GM18498 (cell line): ENCODE results near the gene DNAJA4.

Source experiments
- ATAC-seq: cut with Tn5 transposase; IDR thresholded peaks from one replicate; pipeline ENCODE4 v1.9.1; 2021; ENCODE audit warnings: mild to moderate bottlenecking, moderate library complexity; ENCODE audit not compliant: unreplicated experiment

DNAJA4 gene

GRCh38 chr15:78264304-78265136 lies at the start of gene DNAJA4:
Gene DNAJA4, plus strand, starts transcription at chr15:78264562. Its CDS starts 202 bp downstream, at chr15:78264764.
- no peak for ATAC-seq

GRCh38 chr15:78216276-78217104 lies 47.9 kb upstream of the DNAJA4 start:
- ATAC-seq, result no peak

- ATAC-seq, result no peak
Observed at GRCh38 chr15:78220713-78221112, 43.6 kb upstream of the DNAJA4 start.

- ATAC-seq, result no peak
Observed at GRCh38 chr15:78222745-78223395, 41.5 kb upstream of the DNAJA4 start.

GRCh38 chr15:78223396-78224022 lies 40.9 kb upstream of the DNAJA4 start:
- ATAC-seq, result no peak

GRCh38 chr15:78224023-78224411 lies 40.3 kb upstream of the DNAJA4 start:
- no peak for ATAC-seq

- ATAC-seq, result peak; percentile 65
Observed at GRCh38 chr15:78225783-78226541, 38.4 kb upstream of the DNAJA4 start.

GRCh38 chr15:78228356-78228996 lies 35.9 kb upstream of the DNAJA4 start:
- ATAC-seq, result no peak

GRCh38 chr15:78229431-78230406 lies 34.6 kb upstream of the DNAJA4 start:
- ATAC-seq, result no peak

- ATAC-seq, result no peak
Observed at GRCh38 chr15:78232951-78233350, 31.4 kb upstream of the DNAJA4 start.

- no peak for ATAC-seq
Observed at GRCh38 chr15:78233496-78233895, 30.9 kb upstream of the DNAJA4 start.

GRCh38 chr15:78234515-78235040 lies 29.8 kb upstream of the DNAJA4 start, which contains the start of gene ACSBG1:
Gene ACSBG1, minus strand, starts transcription at chr15:78234565. Its CDS starts 64 bp downstream, at chr15:78234501.
- ATAC-seq, result no peak

GRCh38 chr15:78236491-78236890 lies 27.9 kb upstream of the DNAJA4 start:
- no peak for ATAC-seq

- ATAC-seq, result no peak
Observed at GRCh38 chr15:78237146-78237545, 27.2 kb upstream of the DNAJA4 start.

- no peak for ATAC-seq
Observed at GRCh38 chr15:78239811-78240210, 24.6 kb upstream of the DNAJA4 start.

GRCh38 chr15:78241017-78241416 lies 23.3 kb upstream of the DNAJA4 start:
- no peak for ATAC-seq

GRCh38 chr15:78242128-78242527 lies 22.2 kb upstream of the DNAJA4 start:
- no peak for ATAC-seq

- no peak for ATAC-seq
Observed at GRCh38 chr15:78243058-78243457, 21.3 kb upstream of the DNAJA4 start.
